ENCODE measurements around the gene RPS15.

RPS15 gene

GRCh38 chr19:1424192-1424955 is 13.8 kb upstream of the RPS15 start:
- no peak overlapping the region for H2BK5ac ChIP-seq (ENCODE audit: low read depth, low read length, poor library complexity)
- no peak overlapping the region for H3K23ac ChIP-seq (ENCODE audit: low read length)
- no peak overlapping the region for H3K27ac ChIP-seq (ENCODE audit: low read depth, low read length)
- no peak overlapping the region for H4K8ac ChIP-seq (ENCODE audit: low read depth, low read length)
- no peak overlapping the region for H3K4me3 ChIP-seq (ENCODE audit: low read depth, low read length)
- H3K36me3 ChIP-seq (ENCODE audit: control insufficient read depth in 1 of 2, insufficient read depth in 2 of 2, low read length in 2 of 2), result peaks cover 84 to 88% of the 10 kb centered on the region in 2 experiments
- no peaks in the 10 kb centered on the region for H3K27me3 ChIP-seq (ENCODE audit: insufficient read depth, low read length)
- DNase-seq, result no peak
- peaks cover 2% of the 10 kb centered on the region for H3K9me3 ChIP-seq (ENCODE audit: insufficient read depth, low read depth, low read length)
- H2AFZ ChIP-seq (ENCODE audit: insufficient read depth, low read length, poor library complexity), result no peak overlapping the region
- H3K4ac ChIP-seq (ENCODE audit: low read depth, low read length), result peak overlapping the region; percentile 10
- no peak overlapping the region for H3K14ac ChIP-seq (ENCODE audit: low read length)
- peak overlapping the region; percentile 45 for H3K18ac ChIP-seq (ENCODE audit: low read length)
- H2BK120ac ChIP-seq (ENCODE audit: insufficient read depth, low read length, poor library complexity), result no peak overlapping the region
- no peak overlapping the region for H4K91ac ChIP-seq (ENCODE audit: low read depth, low read length)
- H3K4me2 ChIP-seq (ENCODE audit: low read length), result no peak overlapping the region
- H2BK12ac ChIP-seq (ENCODE audit: low read length), result no peak overlapping the region
- H3K79me1 ChIP-seq (ENCODE audit: low read length), result no peaks in the 10 kb centered on the region
- no CpG with 5 or more reads among the region's 42 CpGs for WGBS (ENCODE audit: extremely low coverage, insufficient coverage, insufficient read length)
- H4K12ac ChIP-seq (ENCODE audit: low read depth, low read length), result no peak overlapping the region
- no peaks in the 10 kb centered on the region for H3K79me2 ChIP-seq (ENCODE audit: control insufficient read depth, insufficient read depth, low read length, poor library complexity)
- peaks cover 9 to 14% of the 10 kb centered on the region in 2 experiments for H3K4me1 ChIP-seq (ENCODE audit: control insufficient read depth in 1 of 2, insufficient read depth in 2 of 2, low read length in 2 of 2)
- H3K9ac ChIP-seq (ENCODE audit: low read length), result no peak overlapping the region
- no peak overlapping the region for H2AK5ac ChIP-seq (ENCODE audit: low read length)

GRCh38 chr19:1425102-1425837 is 12.9 kb upstream of the RPS15 start:
- Histone ChIP-seq H3K4me3 (ENCODE audit: low read depth, low read length) (no peak overlapping the region), H3K23ac (ENCODE audit: low read length) (no peak overlapping the region), H3K4me1 (ENCODE audit: control insufficient read depth in 1 of 2, insufficient read depth in 2 of 2, low read length in 2 of 2) (peaks cover 9 to 14% of the 10 kb centered on the region in 2 experiments), H3K4me2 (ENCODE audit: low read length) (no peak overlapping the region), H2BK5ac (ENCODE audit: low read depth, low read length, poor library complexity) (no peak overlapping the region), H3K14ac (ENCODE audit: low read length) (no peak overlapping the region), H3K27ac (ENCODE audit: low read depth, low read length) (peak overlapping the region; percentile 2), H2AK5ac (ENCODE audit: low read length) (no peak overlapping the region), H3K27me3 (ENCODE audit: insufficient read depth, low read length) (no peaks in the 10 kb centered on the region), H3K9ac (ENCODE audit: low read length) (no peak overlapping the region), H3K36me3 (ENCODE audit: control insufficient read depth in 1 of 2, insufficient read depth in 2 of 2, low read length in 2 of 2) (peaks cover 85 to 90% of the 10 kb centered on the region in 2 experiments), H3K79me1 (ENCODE audit: low read length) (no peaks in the 10 kb centered on the region), H3K79me2 (ENCODE audit: control insufficient read depth, insufficient read depth, low read length, poor library complexity) (no peaks in the 10 kb centered on the region), H4K91ac (ENCODE audit: low read depth, low read length) (no peak overlapping the region), H3K18ac (ENCODE audit: low read length) (peak overlapping the region; percentile 16), H4K12ac (ENCODE audit: low read depth, low read length) (no peak overlapping the region), H3K4ac (ENCODE audit: low read depth, low read length) (no peak overlapping the region), H2AFZ (ENCODE audit: insufficient read depth, low read length, poor library complexity) (no peak overlapping the region), H2BK120ac (ENCODE audit: insufficient read depth, low read length, poor library complexity) (no peak overlapping the region), H4K8ac (ENCODE audit: low read depth, low read length) (no peak overlapping the region), H2BK12ac (ENCODE audit: low read length) (no peak overlapping the region), H3K9me3 (ENCODE audit: insufficient read depth, low read depth, low read length) (peaks cover 2% of the 10 kb centered on the region)
- no CpG with 5 or more reads among the region's 33 CpGs for WGBS (ENCODE audit: extremely low coverage, insufficient coverage, insufficient read length)
- DNase-seq, result no peak

- DNase-seq, result no peak
- Histone ChIP-seq H3K36me3 (ENCODE audit: control insufficient read depth in 1 of 2, insufficient read depth in 2 of 2, low read length in 2 of 2) (peaks cover 82 to 87% of the 10 kb centered on the region in 2 experiments), H4K8ac (ENCODE audit: low read depth, low read length) (no peak overlapping the region), H3K79me2 (ENCODE audit: control insufficient read depth, insufficient read depth, low read length, poor library complexity) (no peaks in the 10 kb centered on the region), H2AFZ (ENCODE audit: insufficient read depth, low read length, poor library complexity) (no peak overlapping the region), H3K9me3 (ENCODE audit: insufficient read depth, low read depth, low read length) (peaks cover 2% of the 10 kb centered on the region), H2AK5ac (ENCODE audit: low read length) (no peak overlapping the region), H3K4me2 (ENCODE audit: low read length) (peak overlapping the region; percentile 24), H4K12ac (ENCODE audit: low read depth, low read length) (no peak overlapping the region), H3K4me1 (ENCODE audit: control insufficient read depth in 1 of 2, insufficient read depth in 2 of 2, low read length in 2 of 2) (peaks cover 9 to 14% of the 10 kb centered on the region in 2 experiments), H3K14ac (ENCODE audit: low read length) (no peak overlapping the region), H3K27me3 (ENCODE audit: insufficient read depth, low read length) (no peaks in the 10 kb centered on the region), H2BK120ac (ENCODE audit: insufficient read depth, low read length, poor library complexity) (no peak overlapping the region), H3K9ac (ENCODE audit: low read length) (no peak overlapping the region), H3K4ac (ENCODE audit: low read depth, low read length) (no peak overlapping the region), H2BK12ac (ENCODE audit: low read length) (no peak overlapping the region), H3K18ac (ENCODE audit: low read length) (no peak overlapping the region), H4K91ac (ENCODE audit: low read depth, low read length) (no peak overlapping the region), H2BK5ac (ENCODE audit: low read depth, low read length, poor library complexity) (no peak overlapping the region), H3K4me3 (ENCODE audit: low read depth, low read length) (no peak overlapping the region), H3K79me1 (ENCODE audit: low read length) (no peaks in the 10 kb centered on the region), H3K27ac (ENCODE audit: low read depth, low read length) (peak overlapping the region; percentile 2), H3K23ac (ENCODE audit: low read length) (no peak overlapping the region)
- no CpG with 5 or more reads among the region's 14 CpGs for WGBS (ENCODE audit: extremely low coverage, insufficient coverage, insufficient read length)
Observed at GRCh38 chr19:1425902-1426301, 12.3 kb upstream of the RPS15 start.

GRCh38 chr19:1426736-1427135 is 11.5 kb upstream of the RPS15 start:
- no peak overlapping the region for H2AFZ ChIP-seq (ENCODE audit: insufficient read depth, low read length, poor library complexity)
- H3K14ac ChIP-seq (ENCODE audit: low read length), result no peak overlapping the region
- H4K12ac ChIP-seq (ENCODE audit: low read depth, low read length), result no peak overlapping the region
- H3K36me3 ChIP-seq (ENCODE audit: control insufficient read depth in 1 of 2, insufficient read depth in 2 of 2, low read length in 2 of 2), result peaks cover 79 to 83% of the 10 kb centered on the region in 2 experiments
- H2BK120ac ChIP-seq (ENCODE audit: insufficient read depth, low read length, poor library complexity), result no peak overlapping the region
- no peak overlapping the region for H4K91ac ChIP-seq (ENCODE audit: low read depth, low read length)
- no CpG with 5 or more reads among the region's 9 CpGs for WGBS (ENCODE audit: extremely low coverage, insufficient coverage, insufficient read length)
- H2BK5ac ChIP-seq (ENCODE audit: low read depth, low read length, poor library complexity), result no peak overlapping the region
- no peak overlapping the region for H2BK12ac ChIP-seq (ENCODE audit: low read length)
- no peak overlapping the region for H3K23ac ChIP-seq (ENCODE audit: low read length)
- H3K79me1 ChIP-seq (ENCODE audit: low read length), result no peaks in the 10 kb centered on the region
- H3K9ac ChIP-seq (ENCODE audit: low read length), result no peak overlapping the region
- H3K4me1 ChIP-seq (ENCODE audit: control insufficient read depth in 1 of 2, insufficient read depth in 2 of 2, low read length in 2 of 2), result peaks cover 9 to 14% of the 10 kb centered on the region in 2 experiments
- no peak overlapping the region for H3K4me2 ChIP-seq (ENCODE audit: low read length)
- H3K27me3 ChIP-seq (ENCODE audit: insufficient read depth, low read length), result no peaks in the 10 kb centered on the region
- peaks cover 2% of the 10 kb centered on the region for H3K9me3 ChIP-seq (ENCODE audit: insufficient read depth, low read depth, low read length)
- no peaks in the 10 kb centered on the region for H3K79me2 ChIP-seq (ENCODE audit: control insufficient read depth, insufficient read depth, low read length, poor library complexity)
- no peak overlapping the region for H3K18ac ChIP-seq (ENCODE audit: low read length)
- H3K4me3 ChIP-seq (ENCODE audit: low read depth, low read length), result no peak overlapping the region
- no peak overlapping the region for H3K27ac ChIP-seq (ENCODE audit: low read depth, low read length)
- DNase-seq, result no peak
- H2AK5ac ChIP-seq (ENCODE audit: low read length), result no peak overlapping the region
- H4K8ac ChIP-seq (ENCODE audit: low read depth, low read length), result no peak overlapping the region
- no peak overlapping the region for H3K4ac ChIP-seq (ENCODE audit: low read depth, low read length)

Data from trophoblast cell (in vitro differentiated cells and primary cell).